T-helper 17 cell (primary cell): ENCODE results near the gene KLHL20. TPM values are rescaled to one million over a fixed set of nuclear protein-coding genes. Genes with fewer than 3 reads are reported as not detected.
"Not testable (repeated sequence)": the region's sequence is repeated elsewhere in the genome, so short reads cannot be mapped to it uniquely, and the experiment has no call there.

Experiments used
- ATAC-seq: fragments of 150-1000 bp; cut with Tn5 transposase; 2 replicates; pipeline ENCODE4 v1.10.0; 2021; ENCODE audit warnings: mild to moderate bottlenecking, moderate library complexity
- DNase-seq, 3 donors: peaks; one replicate each; pipeline versions ENCODE4 v3.0.0 to v3.0.0-alpha.2; 2020 to 2021
- H3K9me3 ChIP-seq: one replicate; pipeline ENCODE4 v1.7.0; 2013; ENCODE audit warnings: low read length, mild to moderate bottlenecking; ENCODE audit not compliant: control insufficient read depth, poor library complexity, severe bottlenecking
- H3K27ac Mint-ChIP-seq: one replicate; pipeline ENCODE4 v1.8.0; 2022; ENCODE audit warnings: mild to moderate bottlenecking, moderate library complexity, mixed read lengths
- H3K27me3 Mint-ChIP-seq: one replicate; pipeline ENCODE4 v1.8.0; 2022; ENCODE audit warnings: mixed read lengths
- H3K36me3 Mint-ChIP-seq: one replicate; pipeline ENCODE4 v1.8.0; 2022; ENCODE audit warnings: low read depth, mixed read lengths
- H3K4me1 Mint-ChIP-seq: one replicate; pipeline ENCODE4 v1.8.0; 2022; ENCODE audit warnings: mild to moderate bottlenecking, mixed read lengths
- H3K4me3 Mint-ChIP-seq: one replicate; pipeline ENCODE4 v1.8.0; 2022; ENCODE audit warnings: mild to moderate bottlenecking, moderate library complexity, mixed read lengths
- total RNA-seq, 4 donors: library from RNA in 2 of 4; stranded (reverse) in 2 of 4; gene quantifications; one replicate each; pipeline ENCODE4 v1.2.3 and lab custom pipeline; 2022 to 2026

The KLHL20 gene
- total RNA-seq, 2 donors from 2014 or later: 24.8 to 32.1 TPM

GRCh38 chr1:173708787-173709186 lies 6.0 kb upstream of the KLHL20 start:
- Mint-ChIP-seq H3K4me1 (no peaks in the 10 kb centered on the region), H3K27me3 (peaks cover 50% of the 10 kb centered on the region), H3K27ac (no peak overlapping the region), H3K4me3 (no peak overlapping the region), H3K36me3 (peaks cover under 1% of the 10 kb centered on the region)
- H3K9me3 ChIP-seq: no peaks in the 10 kb centered on the region
- no peak for DNase-seq
- no peak for ATAC-seq

GRCh38 chr1:173714441-173714758 lies 381 bp upstream of the KLHL20 start:
- H3K4me1 Mint-ChIP-seq: peaks cover 17% of the 10 kb centered on the region
- peak overlapping the region; percentile 97 for H3K27ac Mint-ChIP-seq
- peaks cover 7% of the 10 kb centered on the region for H3K36me3 Mint-ChIP-seq
- H3K4me3 Mint-ChIP-seq: peak overlapping the region; percentile 99
- H3K9me3 ChIP-seq: no peaks in the 10 kb centered on the region
- no peak for ATAC-seq
- H3K27me3 Mint-ChIP-seq: peaks cover 26% of the 10 kb centered on the region
- DNase-seq: no peak

DNA sequence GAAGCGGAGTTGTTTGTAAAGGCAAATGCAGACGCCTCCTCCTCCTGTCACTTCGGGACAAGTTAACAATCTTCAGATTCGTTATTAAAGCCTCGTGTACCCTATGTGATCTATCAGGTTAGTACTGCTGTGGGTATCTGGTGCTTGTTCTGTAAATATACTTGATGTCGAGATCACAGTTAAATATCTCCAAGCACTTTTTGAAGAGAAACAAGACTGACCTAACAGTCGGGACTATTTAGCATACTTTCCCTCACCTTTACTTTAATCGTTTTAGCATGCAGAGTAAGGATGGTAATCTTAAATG lies 710 bp downstream of the KLHL20 start:
- peak overlapping the region; percentile 97 for H3K27ac Mint-ChIP-seq
- DNase-seq (no peak), ATAC-seq (no peak)
- peaks cover 12% of the 10 kb centered on the region for H3K36me3 Mint-ChIP-seq
- no peaks in the 10 kb centered on the region for H3K9me3 ChIP-seq
- H3K4me3 Mint-ChIP-seq: peak overlapping the region; percentile 99
- H3K27me3 Mint-ChIP-seq: peaks cover 15% of the 10 kb centered on the region
- H3K4me1 Mint-ChIP-seq: peaks cover 23% of the 10 kb centered on the region

DNA sequence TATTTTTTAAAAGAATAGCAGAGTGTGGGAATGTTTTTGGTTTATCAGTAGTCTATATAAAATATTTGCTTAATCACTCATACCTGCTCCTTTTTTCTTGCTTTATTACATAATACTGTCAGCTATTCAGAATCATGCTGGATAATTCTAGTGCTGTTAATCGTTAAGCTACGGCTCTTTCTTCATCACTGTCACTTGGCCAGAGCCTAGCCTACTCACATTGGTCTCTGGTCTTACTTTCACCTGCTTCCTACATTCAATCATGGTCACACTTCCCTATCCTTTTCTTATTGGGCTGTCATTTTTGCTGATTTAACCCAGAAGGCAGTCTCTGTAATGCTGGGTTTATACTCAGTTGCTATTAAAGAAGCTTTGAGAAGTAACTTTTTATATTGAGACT lies 2.5 kb downstream of the KLHL20 start:
- Mint-ChIP-seq H3K27ac (peak overlapping the region; percentile 62), H3K36me3 (peaks cover 13% of the 10 kb centered on the region), H3K4me1 (peaks cover 27% of the 10 kb centered on the region), H3K27me3 (no peaks in the 10 kb centered on the region), H3K4me3 (peak overlapping the region; percentile 76)
- no peaks in the 10 kb centered on the region for H3K9me3 ChIP-seq
- DNase-seq: no peak
- ATAC-seq: no peak

GRCh38 chr1:173731331-173731730 lies 16.6 kb downstream of the KLHL20 start:
- H3K27ac Mint-ChIP-seq, ATAC-seq, H3K27me3 Mint-ChIP-seq, H3K9me3 ChIP-seq, H3K4me3 Mint-ChIP-seq, H3K4me1 Mint-ChIP-seq, DNase-seq: not testable (repeated sequence)
- peaks cover 10% of the 10 kb centered on the region for H3K36me3 Mint-ChIP-seq

- H3K4me1 Mint-ChIP-seq: peaks cover 29% of the 10 kb centered on the region
- ATAC-seq: no peak
- no peaks in the 10 kb centered on the region for H3K27me3 Mint-ChIP-seq
- H3K27ac Mint-ChIP-seq: no peak overlapping the region
- DNase-seq: no peak
- H3K36me3 Mint-ChIP-seq: peaks cover 9% of the 10 kb centered on the region
- no peak overlapping the region for H3K4me3 Mint-ChIP-seq
- no peaks in the 10 kb centered on the region for H3K9me3 ChIP-seq
Measured at GRCh38 chr1:173733912-173734311, 19.1 kb downstream of the KLHL20 start.

DNA sequence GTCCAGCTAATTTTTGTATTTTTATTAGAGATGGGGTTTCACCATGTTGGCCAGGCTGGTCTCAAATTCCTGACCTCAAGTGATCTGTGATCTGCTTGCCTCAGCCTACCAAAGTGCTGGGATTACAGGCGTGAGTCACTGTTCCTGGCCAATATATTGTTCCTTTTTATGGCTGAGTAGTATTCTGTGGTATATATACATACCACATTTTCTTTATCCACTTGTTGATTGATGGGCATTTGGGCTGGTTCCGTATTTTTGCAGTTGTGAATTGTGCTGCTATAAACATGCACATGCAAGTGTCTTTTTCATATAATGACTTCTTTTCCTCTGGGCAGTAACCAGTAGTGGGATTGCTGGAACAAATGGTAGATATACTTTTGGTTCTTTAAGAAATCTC lies 21.3 kb downstream of the KLHL20 start:
- not testable (repeated sequence) for H3K27me3 Mint-ChIP-seq, H3K9me3 ChIP-seq, DNase-seq, H3K27ac Mint-ChIP-seq, ATAC-seq, H3K4me3 Mint-ChIP-seq
- H3K36me3 Mint-ChIP-seq: peaks cover 11% of the 10 kb centered on the region
- peaks cover 40% of the 10 kb centered on the region for H3K4me1 Mint-ChIP-seq

- peaks cover 6% of the 10 kb centered on the region for H3K36me3 Mint-ChIP-seq
- no peaks in the 10 kb centered on the region for H3K9me3 ChIP-seq
- H3K4me3 Mint-ChIP-seq: no peak overlapping the region
- ATAC-seq: no peak
- peaks cover 38% of the 10 kb centered on the region for H3K4me1 Mint-ChIP-seq
- no peak overlapping the region for H3K27ac Mint-ChIP-seq
- H3K27me3 Mint-ChIP-seq: no peaks in the 10 kb centered on the region
- no peak for DNase-seq
Measured at GRCh38 chr1:173742203-173742886, 27.6 kb downstream of the KLHL20 start.

DNA sequence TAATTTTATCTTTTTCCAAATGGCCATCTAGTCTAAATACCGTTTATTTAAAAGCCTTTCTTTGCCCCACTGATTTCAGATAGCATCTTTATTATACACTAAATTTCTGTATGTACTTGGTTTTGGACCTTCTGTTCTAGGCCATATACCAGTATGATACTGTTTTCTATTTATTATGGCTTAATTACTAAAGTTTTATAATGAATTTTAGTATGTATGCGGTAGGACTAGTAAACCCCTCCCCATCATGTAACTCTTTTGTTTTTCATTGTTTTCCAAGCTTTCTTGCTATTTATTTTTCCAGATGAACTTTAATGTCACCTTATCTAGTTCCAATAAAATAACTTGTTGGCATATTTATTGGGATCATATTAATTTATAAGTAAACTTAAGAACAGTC lies 29.9 kb downstream of the KLHL20 start:
- Mint-ChIP-seq H3K36me3 (peaks cover 2% of the 10 kb centered on the region), H3K27me3 (no peaks in the 10 kb centered on the region), H3K4me3 (no peak overlapping the region), H3K27ac (no peak overlapping the region), H3K4me1 (peaks cover 23% of the 10 kb centered on the region)
- H3K9me3 ChIP-seq: no peaks in the 10 kb centered on the region
- ATAC-seq (no peak), DNase-seq (no peak)

DNA sequence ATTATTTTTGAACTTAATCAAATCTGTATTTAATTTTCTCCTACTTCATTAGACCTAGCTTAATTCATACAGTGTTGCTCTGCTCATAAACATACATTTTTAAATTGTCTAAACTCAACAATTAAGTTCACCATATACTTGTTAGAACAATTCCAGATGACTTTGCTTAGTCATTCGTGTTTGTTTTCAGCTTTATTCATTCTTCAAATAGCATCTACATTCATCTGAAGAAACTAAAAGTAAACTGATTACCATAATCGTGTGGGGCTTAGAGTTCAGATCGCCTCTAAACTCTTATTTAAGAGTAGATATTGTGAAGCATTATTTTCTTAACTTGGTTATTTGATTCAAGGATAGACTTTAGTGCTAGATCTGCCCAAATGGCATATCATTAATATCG lies 34.4 kb downstream of the KLHL20 start:
- H3K4me1 Mint-ChIP-seq: peaks cover 11% of the 10 kb centered on the region
- H3K27ac Mint-ChIP-seq: no peak overlapping the region
- peaks cover 5% of the 10 kb centered on the region for H3K36me3 Mint-ChIP-seq
- no peaks in the 10 kb centered on the region for H3K27me3 Mint-ChIP-seq
- DNase-seq: no peak
- ATAC-seq: no peak
- H3K9me3 ChIP-seq: no peaks in the 10 kb centered on the region
- no peak overlapping the region for H3K4me3 Mint-ChIP-seq

- DNase-seq (no peak), ATAC-seq (no peak)
- Mint-ChIP-seq H3K27ac (no peak overlapping the region), H3K4me3 (no peak overlapping the region), H3K4me1 (no peaks in the 10 kb centered on the region), H3K36me3 (peaks cover 14% of the 10 kb centered on the region), H3K27me3 (no peaks in the 10 kb centered on the region)
- H3K9me3 ChIP-seq: no peaks in the 10 kb centered on the region
Measured at GRCh38 chr1:173753830-173754229, 39.0 kb downstream of the KLHL20 start.

DNA sequence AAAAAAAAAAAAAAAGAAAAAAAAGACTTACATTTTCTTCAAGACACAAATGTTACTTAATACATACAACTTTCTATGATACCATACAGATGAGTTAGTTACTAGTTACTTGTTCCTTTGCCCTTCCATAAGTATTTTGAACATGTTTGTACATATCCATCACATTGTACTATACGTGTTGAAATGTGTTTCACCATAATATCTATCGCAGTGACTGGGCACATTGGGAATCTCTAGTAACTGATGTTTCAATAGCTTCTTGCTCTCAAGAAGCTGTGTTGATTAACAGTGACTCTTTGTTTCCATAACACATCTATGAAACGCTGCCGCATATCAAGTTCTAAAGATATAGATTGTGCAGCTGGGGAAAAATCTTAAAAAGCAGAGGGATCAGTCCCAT lies 42.9 kb downstream of the KLHL20 start:
- Mint-ChIP-seq H3K27ac (no peak overlapping the region), H3K4me1 (no peaks in the 10 kb centered on the region), H3K36me3 (peaks cover 18% of the 10 kb centered on the region), H3K27me3 (no peaks in the 10 kb centered on the region), H3K4me3 (no peak overlapping the region)
- ATAC-seq: no peak
- no peak for DNase-seq
- no peaks in the 10 kb centered on the region for H3K9me3 ChIP-seq

- no peak overlapping the region for H3K27ac Mint-ChIP-seq
- DNase-seq (no peak), ATAC-seq (no peak)
- H3K36me3 Mint-ChIP-seq: peaks cover 18% of the 10 kb centered on the region
- H3K27me3 Mint-ChIP-seq: no peaks in the 10 kb centered on the region
- H3K4me3 Mint-ChIP-seq: peak overlapping the region; percentile 37
- H3K4me1 Mint-ChIP-seq: no peaks in the 10 kb centered on the region
- H3K9me3 ChIP-seq: no peaks in the 10 kb centered on the region
Measured at GRCh38 chr1:173758110-173758509, 43.3 kb downstream of the KLHL20 start.

- H3K27me3 Mint-ChIP-seq: no peaks in the 10 kb centered on the region
- no peak overlapping the region for H3K27ac Mint-ChIP-seq
- DNase-seq: no peak
- ATAC-seq: no peak
- no peak overlapping the region for H3K4me3 Mint-ChIP-seq
- peaks cover 16% of the 10 kb centered on the region for H3K36me3 Mint-ChIP-seq
- H3K4me1 Mint-ChIP-seq: no peaks in the 10 kb centered on the region
- H3K9me3 ChIP-seq: no peaks in the 10 kb centered on the region
Measured at GRCh38 chr1:173758980-173759379, 44.2 kb downstream of the KLHL20 start.
